CD4-positive, alpha-beta T cell treated with Interleukin-1 beta for 1 hour (primary cell): ENCODE results near the gene SHH.

ENCODE experiments used
- DNase-seq, 2 donors: peaks; one replicate each; pipeline ENCODE4 v3.0.0-alpha.2; 2020 to 2022

SHH gene

GRCh38 chr7:155804897-155805825, 7.1 kb downstream of the SHH start:
- peak; percentile 17 for DNase-seq

- no peak for DNase-seq
These were observed 7.8 kb downstream of the SHH start for GRCh38 chr7:155804431-155804831.

- DNase-seq = no peak
These were observed 8.6 kb downstream of the SHH start for GRCh38 chr7:155803418-155804376.

- DNase-seq = no peak
These were observed 9.3 kb downstream of the SHH start for GRCh38 chr7:155802906-155803417.

GRCh38 chr7:155802291-155802690, 10.0 kb downstream of the SHH start:
- no peak for DNase-seq

GRCh38 chr7:155800741-155801267, 11.5 kb downstream of the SHH start:
- no peak for DNase-seq

DNA sequence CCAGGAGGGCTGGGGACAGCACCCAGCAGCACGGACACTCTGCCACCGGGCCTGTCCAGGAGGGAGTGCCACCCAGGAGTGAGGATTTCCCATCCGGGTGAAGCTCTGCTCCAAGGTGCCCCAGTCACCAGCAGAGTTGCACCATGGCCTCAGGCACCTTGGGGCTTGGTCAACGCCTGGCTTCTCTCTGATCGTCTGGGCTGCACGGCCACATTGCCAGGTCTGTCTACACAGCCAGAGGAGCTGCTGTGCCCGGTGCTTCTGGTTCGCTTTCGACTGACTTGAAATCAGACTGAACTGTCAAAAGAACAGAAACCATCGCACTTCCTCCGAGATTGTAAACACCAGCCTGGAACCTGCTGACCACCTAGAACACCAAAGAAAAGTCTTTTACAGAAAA, 12.0 kb downstream of the SHH start:
- no peak for DNase-seq

DNA sequence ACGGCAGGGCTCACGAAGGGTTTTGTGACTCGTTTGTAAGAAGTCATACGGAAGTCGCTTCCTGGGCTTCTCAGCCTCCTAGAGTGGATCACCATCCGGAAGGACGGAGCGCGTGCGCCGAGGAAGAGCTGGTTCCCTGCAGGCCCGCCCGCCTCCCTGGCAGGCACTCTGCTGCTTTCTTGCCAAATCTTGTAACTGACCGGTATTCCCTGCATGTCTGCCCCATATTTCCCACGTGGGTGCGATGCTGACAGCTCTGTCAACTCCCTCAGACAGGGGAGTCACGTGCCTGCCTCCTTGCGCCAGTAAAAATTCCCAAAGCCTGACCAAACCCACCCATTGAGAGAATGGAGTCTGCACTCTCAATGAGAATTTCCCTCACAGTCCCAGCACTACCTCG, 12.7 kb downstream of the SHH start:
- no peak for DNase-seq

- no peak for DNase-seq
These were observed 13.4 kb downstream of the SHH start for GRCh38 chr7:155798673-155799439.

GRCh38 chr7:155797262-155798250, 14.7 kb downstream of the SHH start:
- DNase-seq = no peak

DNA sequence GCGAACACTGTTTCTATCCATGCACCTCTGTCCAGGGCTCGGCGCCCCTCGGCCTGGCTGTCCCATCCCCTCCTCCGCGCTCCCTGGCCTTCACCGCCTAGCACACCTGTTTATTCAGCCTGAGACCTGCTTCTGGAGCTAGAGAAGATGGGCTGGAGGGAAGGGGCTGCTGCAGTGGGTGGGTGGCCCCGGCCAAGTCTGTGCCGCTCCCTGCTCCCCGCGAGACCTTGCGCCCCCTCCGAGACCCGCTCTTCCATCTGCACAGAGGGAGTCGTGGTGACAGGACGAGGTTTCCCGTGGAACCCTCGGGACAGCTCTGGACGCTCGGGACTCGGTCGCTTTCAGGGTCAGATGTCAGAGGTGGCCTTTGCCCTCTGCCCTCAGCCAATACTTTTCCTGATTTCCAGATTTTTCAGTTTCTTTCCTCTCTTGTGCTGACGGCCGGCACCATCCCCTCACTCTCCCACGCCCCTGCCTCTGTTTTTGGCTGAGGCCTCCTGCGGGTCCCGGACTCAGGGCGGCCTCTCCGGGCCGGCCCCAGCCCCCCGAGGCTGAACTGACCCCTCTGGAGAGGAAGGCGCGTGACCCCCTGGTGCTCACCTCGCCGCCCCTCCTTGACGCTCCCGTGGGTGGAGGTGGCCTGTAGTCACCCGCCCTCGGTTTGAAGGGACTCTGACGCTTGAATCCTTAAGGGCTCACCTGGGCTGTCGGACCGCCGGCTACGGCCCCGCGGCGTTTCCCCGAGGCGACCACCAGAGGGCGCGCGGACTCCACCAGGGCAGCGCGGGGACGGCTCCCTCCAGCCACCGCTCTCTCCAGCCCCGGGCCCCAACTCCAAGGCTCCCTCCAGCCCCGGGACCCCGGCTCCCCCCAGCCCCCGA, 15.6 kb downstream of the SHH start:
- DNase-seq = peak; percentile 54 to 59

GRCh38 chr7:155795951-155796350, 16.3 kb downstream of the SHH start:
- DNase-seq = no peak

- no peak for DNase-seq
These were observed 16.9 kb downstream of the SHH start for GRCh38 chr7:155795401-155795800.

GRCh38 chr7:155794196-155794595, 18.1 kb downstream of the SHH start:
- no peak for DNase-seq

GRCh38 chr7:155793720-155794119, 18.5 kb downstream of the SHH start:
- DNase-seq = no peak

GRCh38 chr7:155792999-155793560, 19.2 kb downstream of the SHH start:
- DNase-seq = no peak

- DNase-seq = no peak
These were observed 19.8 kb downstream of the SHH start for GRCh38 chr7:155792315-155792960.

- DNase-seq = no peak
These were observed 20.4 kb downstream of the SHH start for GRCh38 chr7:155791836-155792235.

GRCh38 chr7:155791214-155791737, 21.0 kb downstream of the SHH start:
- no peak for DNase-seq
